Measurements from ENCODE around the gene EN2. TPM values are rescaled to one million over a fixed set of nuclear protein-coding genes. Genes with fewer than 3 reads are reported as not detected.

The EN2 gene
- total RNA-seq, 1 experiment from 2014 or later: 1.5 TPM

GRCh38 chr7:155411718-155412415, 46.1 kb upstream of the EN2 start:
- in situ Hi-C loops (cut with HindIII; ENCODE audit: low pct_unique_long_range_greater_than_20kb, low sequenced_read_pairs) (no loop called here), intact Hi-C loops (cut with micrococcal nuclease; ENCODE audit: unreplicated experiment) (no loop called here)
- no peak for TF ChIP-seq TCF7L2 (IDR thresholded peaks at IDR 0.05; ENCODE audit: low read depth, low read length)
- TF ChIP-seq CTCF (IDR thresholded peaks at IDR 0.05): no peak
- no peak for TF ChIP-seq REST (IDR thresholded peaks at IDR 0.05; ENCODE audit: insufficient read depth in 1 of 2, low read depth in 2 of 2, low read length in 1 of 2)
- no peak for TF ChIP-seq POLR2AphosphoS5 (IDR thresholded peaks at IDR 0.05; ENCODE audit: low read depth, low read length)
- no peak for TF ChIP-seq SIN3A (IDR thresholded peaks at IDR 0.05; ENCODE audit: borderline replicate concordance, insufficient read depth, low read depth, low read length)
- DNase-seq (ENCODE audit: low read depth, low spot score): no peak
- Histone ChIP-seq H3K9me3 (ENCODE audit: control insufficient read depth, insufficient read depth, low read depth, low read length) (no peaks in the 10 kb centered on the region), H3K27ac (ENCODE audit: low read length) (no peak overlapping the region), H3K4me1 (ENCODE audit: control insufficient read depth, insufficient read depth, low read length) (no peaks in the 10 kb centered on the region), H3K4me3 (ENCODE audit: low read depth in 2 of 2, low read length in 2 of 2) (no peak overlapping the region), H3K36me3 (ENCODE audit: control insufficient read depth, insufficient read depth, low read length) (no peaks in the 10 kb centered on the region), H3K27me3 (ENCODE audit: control insufficient read depth, insufficient read depth, low read length) (no peaks in the 10 kb centered on the region; the same call in 1 of the 2 replicates)
- POLR2A ChIA-PET: no interaction called here
- no TSS peak for BruUV-seq (replicated peaks)
- no peak for ATAC-seq
- CTCF ChIA-PET: no interaction called here

GRCh38 chr7:155412416-155413253, 45.3 kb upstream of the EN2 start:
- intact Hi-C loops (cut with micrococcal nuclease; ENCODE audit: unreplicated experiment) (no loop called here), in situ Hi-C loops (cut with HindIII; ENCODE audit: low pct_unique_long_range_greater_than_20kb, low sequenced_read_pairs) (no loop called here)
- no peaks in the 10 kb centered on the region; the same call in 1 of the 2 replicates for H3K27me3 ChIP-seq (ENCODE audit: control insufficient read depth, insufficient read depth, low read length)
- no peak overlapping the region for H3K27ac ChIP-seq (ENCODE audit: low read length)
- TF ChIP-seq CTCF (IDR thresholded peaks at IDR 0.05) (peak; percentile 93), POLR2AphosphoS5 (IDR thresholded peaks at IDR 0.05; ENCODE audit: low read depth, low read length) (no peak), REST (IDR thresholded peaks at IDR 0.05; ENCODE audit: insufficient read depth in 1 of 2, low read depth in 2 of 2, low read length in 1 of 2) (no peak)
- H3K4me1 ChIP-seq (ENCODE audit: control insufficient read depth, insufficient read depth, low read length): no peaks in the 10 kb centered on the region
- ChIA-PET POLR2A (no interaction called here), CTCF (no interaction called here)
- DNase-seq (ENCODE audit: low read depth, low spot score) (peak; percentile 22), ATAC-seq (peak; percentile 89)
- no peak overlapping the region for H3K4me3 ChIP-seq (ENCODE audit: low read depth in 2 of 2, low read length in 2 of 2)
- no peaks in the 10 kb centered on the region for H3K36me3 ChIP-seq (ENCODE audit: control insufficient read depth, insufficient read depth, low read length)
- BruUV-seq (replicated peaks): no TSS peak
- no peaks in the 10 kb centered on the region for H3K9me3 ChIP-seq (ENCODE audit: control insufficient read depth, insufficient read depth, low read depth, low read length)

All from Panc1 (cell line).